ENCODE data around the gene KNOP1.
"Not testable (repeated sequence)": the region's sequence is repeated elsewhere in the genome, so short reads cannot be mapped to it uniquely, and the experiment has no call there.

The KNOP1 gene

GRCh38 chr16:19666477-19666876 is 51.5 kb downstream of the KNOP1 start:
- no peaks in the 10 kb centered on the region; the same call in 1 of the 2 replicates for H3K36me3 ChIP-seq (ENCODE audit: insufficient read depth, low read length)
- no peak for TF ChIP-seq EZH2phosphoT487 (IDR thresholded peaks at IDR 0.05; ENCODE audit: borderline replicate concordance)
- TF ChIP-seq, protein P1, sequence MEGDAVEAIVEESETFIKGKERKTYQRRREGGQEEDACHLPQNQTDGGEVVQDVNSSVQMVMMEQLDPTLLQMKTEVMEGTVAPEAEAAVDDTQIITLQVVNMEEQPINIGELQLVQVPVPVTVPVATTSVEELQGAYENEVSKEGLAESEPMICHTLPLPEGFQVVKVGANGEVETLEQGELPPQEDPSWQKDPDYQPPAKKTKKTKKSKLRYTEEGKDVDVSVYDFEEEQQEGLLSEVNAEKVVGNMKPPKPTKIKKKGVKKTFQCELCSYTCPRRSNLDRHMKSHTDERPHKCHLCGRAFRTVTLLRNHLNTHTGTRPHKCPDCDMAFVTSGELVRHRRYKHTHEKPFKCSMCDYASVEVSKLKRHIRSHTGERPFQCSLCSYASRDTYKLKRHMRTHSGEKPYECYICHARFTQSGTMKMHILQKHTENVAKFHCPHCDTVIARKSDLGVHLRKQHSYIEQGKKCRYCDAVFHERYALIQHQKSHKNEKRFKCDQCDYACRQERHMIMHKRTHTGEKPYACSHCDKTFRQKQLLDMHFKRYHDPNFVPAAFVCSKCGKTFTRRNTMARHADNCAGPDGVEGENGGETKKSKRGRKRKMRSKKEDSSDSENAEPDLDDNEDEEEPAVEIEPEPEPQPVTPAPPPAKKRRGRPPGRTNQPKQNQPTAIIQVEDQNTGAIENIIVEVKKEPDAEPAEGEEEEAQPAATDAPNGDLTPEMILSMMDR (conservative IDR thresholded peaks at IDR 0.05; ENCODE audit: low read length): no peak
- no peaks in the 10 kb centered on the region for H3K9me2 ChIP-seq (replicated peaks; ENCODE audit: low read depth, low read length)
- no peaks in the 10 kb centered on the region for H3K27me3 ChIP-seq (ENCODE audit: insufficient read depth, low read length, poor library complexity, severe bottlenecking)
- no peaks in the 10 kb centered on the region for H3K9me3 ChIP-seq (ENCODE audit: insufficient read depth, low read depth, low read length)
- no peak overlapping the region for H3K9ac ChIP-seq (ENCODE audit: low read depth, low read length, poor library complexity, severe bottlenecking)
- no peak overlapping the region for H3K4me3 ChIP-seq (ENCODE audit: low read length, poor library complexity, severe bottlenecking)
- no peaks in the 10 kb centered on the region for H3F3A ChIP-seq (ENCODE audit: low read depth)
- no peak overlapping the region for H3K4me2 ChIP-seq (ENCODE audit: low read depth, low read length, poor library complexity, severe bottlenecking)
- H2AFZ ChIP-seq (ENCODE audit: low read length): no peak overlapping the region
- H3K79me2 ChIP-seq (ENCODE audit: insufficient read depth, low read length): no peaks in the 10 kb centered on the region
- no peaks in the 10 kb centered on the region for H4K20me1 ChIP-seq (ENCODE audit: insufficient read depth, low read length, poor library complexity, severe bottlenecking)
- H3K4me1 ChIP-seq (ENCODE audit: insufficient read depth, low read length, poor library complexity, severe bottlenecking): no peaks in the 10 kb centered on the region

DNA sequence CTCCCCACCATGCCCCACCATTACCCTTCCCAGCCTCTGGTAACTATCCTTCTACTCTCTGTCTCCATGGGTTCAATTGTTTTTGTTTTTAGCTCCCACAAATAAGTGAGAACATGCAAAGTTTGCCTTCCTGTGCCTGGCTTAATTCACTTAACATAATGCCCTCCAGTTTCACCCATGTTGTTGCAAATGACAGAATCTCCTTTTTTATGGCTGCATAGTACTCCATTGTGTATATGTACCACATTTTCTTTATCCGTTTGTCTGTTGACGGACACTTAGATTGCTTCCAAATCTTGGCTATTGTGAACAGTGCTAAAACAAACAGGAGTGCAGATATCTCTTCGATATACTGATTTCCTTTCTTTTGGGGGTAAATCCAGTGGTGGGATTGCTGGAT is 52.7 kb downstream of the KNOP1 start:
- not testable (repeated sequence) for H3K79me2 ChIP-seq (ENCODE audit: insufficient read depth, low read length)

DNA sequence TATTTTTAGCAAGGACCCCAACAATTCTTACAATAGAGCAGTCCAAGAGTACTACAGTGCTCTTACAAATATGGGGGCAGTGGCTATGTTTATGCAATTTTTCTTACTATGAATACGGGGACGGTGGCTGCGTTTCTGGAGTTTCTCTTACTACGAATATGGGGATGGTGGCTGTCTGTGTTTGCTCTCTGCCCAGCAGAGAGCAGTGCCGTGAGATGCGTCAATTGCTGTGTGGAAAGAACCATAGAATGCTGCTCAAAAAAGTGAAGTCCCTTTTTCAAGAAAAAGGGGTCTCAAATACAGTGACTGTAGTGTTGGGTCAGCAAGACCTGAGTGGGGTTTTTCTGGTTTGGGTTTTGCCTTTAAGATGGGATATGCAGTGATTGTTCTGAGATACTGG is 53.9 kb downstream of the KNOP1 start:
- H2AFZ ChIP-seq (ENCODE audit: low read length): no peak overlapping the region
- TF ChIP-seq, protein P1 (conservative IDR thresholded peaks at IDR 0.05; ENCODE audit: low read length): no peak
- no peak for TF ChIP-seq EZH2phosphoT487 (IDR thresholded peaks at IDR 0.05; ENCODE audit: borderline replicate concordance)
- H3K27me3 ChIP-seq (ENCODE audit: insufficient read depth, low read length, poor library complexity, severe bottlenecking): no peaks in the 10 kb centered on the region
- no peaks in the 10 kb centered on the region for H4K20me1 ChIP-seq (ENCODE audit: insufficient read depth, low read length, poor library complexity, severe bottlenecking)
- H3K9ac ChIP-seq (ENCODE audit: low read depth, low read length, poor library complexity, severe bottlenecking): no peak overlapping the region
- no peaks in the 10 kb centered on the region for H3F3A ChIP-seq (ENCODE audit: low read depth)
- H3K4me1 ChIP-seq (ENCODE audit: insufficient read depth, low read length, poor library complexity, severe bottlenecking): no peaks in the 10 kb centered on the region
- no peak overlapping the region for H3K4me2 ChIP-seq (ENCODE audit: low read depth, low read length, poor library complexity, severe bottlenecking)
- no peaks in the 10 kb centered on the region for H3K79me2 ChIP-seq (ENCODE audit: insufficient read depth, low read length)
- H3K9me2 ChIP-seq (replicated peaks; ENCODE audit: low read depth, low read length): no peaks in the 10 kb centered on the region
- no peaks in the 10 kb centered on the region for H3K36me3 ChIP-seq (ENCODE audit: insufficient read depth, low read length)
- H3K4me3 ChIP-seq (ENCODE audit: low read length, poor library complexity, severe bottlenecking): no peak overlapping the region
- H3K9me3 ChIP-seq (ENCODE audit: insufficient read depth, low read depth, low read length): no peaks in the 10 kb centered on the region

More for the DNA sequence above, 52.7 kb downstream of the KNOP1 start:
- not testable (repeated sequence) for H4K20me1 ChIP-seq (ENCODE audit: insufficient read depth, low read length, poor library complexity, severe bottlenecking); H3K4me1 ChIP-seq (ENCODE audit: insufficient read depth, low read length, poor library complexity, severe bottlenecking); H3K36me3 ChIP-seq (ENCODE audit: insufficient read depth, low read length); H3K9me3 ChIP-seq (ENCODE audit: insufficient read depth, low read depth, low read length); H3F3A ChIP-seq (ENCODE audit: low read depth); H3K9ac ChIP-seq (ENCODE audit: low read depth, low read length, poor library complexity, severe bottlenecking); H3K4me3 ChIP-seq (ENCODE audit: low read length, poor library complexity, severe bottlenecking); H3K9me2 ChIP-seq (replicated peaks; ENCODE audit: low read depth, low read length); H3K27me3 ChIP-seq (ENCODE audit: insufficient read depth, low read length, poor library complexity, severe bottlenecking); H3K4me2 ChIP-seq (ENCODE audit: low read depth, low read length, poor library complexity, severe bottlenecking); H2AFZ ChIP-seq (ENCODE audit: low read length)

GRCh38 chr16:19662351-19662750 is 55.7 kb downstream of the KNOP1 start:
- Histone ChIP-seq H3K36me3 (ENCODE audit: insufficient read depth, low read length) (no peaks in the 10 kb centered on the region), H3F3A (ENCODE audit: low read depth) (no peaks in the 10 kb centered on the region), H3K9me3 (ENCODE audit: insufficient read depth, low read depth, low read length) (no peaks in the 10 kb centered on the region), H3K4me3 (ENCODE audit: low read length, poor library complexity, severe bottlenecking) (no peak overlapping the region), H3K27me3 (ENCODE audit: insufficient read depth, low read length, poor library complexity, severe bottlenecking) (no peaks in the 10 kb centered on the region), H3K9ac (ENCODE audit: low read depth, low read length, poor library complexity, severe bottlenecking) (no peak overlapping the region), H3K9me2 (replicated peaks; ENCODE audit: low read depth, low read length) (no peaks in the 10 kb centered on the region), H4K20me1 (ENCODE audit: insufficient read depth, low read length, poor library complexity, severe bottlenecking) (no peaks in the 10 kb centered on the region), H2AFZ (ENCODE audit: low read length) (no peak overlapping the region), H3K4me1 (ENCODE audit: insufficient read depth, low read length, poor library complexity, severe bottlenecking) (no peaks in the 10 kb centered on the region), H3K79me2 (ENCODE audit: insufficient read depth, low read length) (no peaks in the 10 kb centered on the region), H3K4me2 (ENCODE audit: low read depth, low read length, poor library complexity, severe bottlenecking) (no peak overlapping the region)
- TF ChIP-seq EZH2phosphoT487 (IDR thresholded peaks at IDR 0.05; ENCODE audit: borderline replicate concordance): no peak
- TF ChIP-seq, protein P1 (conservative IDR thresholded peaks at IDR 0.05; ENCODE audit: low read length): no peak
